HCT116 (cell line): Measurements from ENCODE around the gene RPL19. TPM values are rescaled to one million over a fixed set of nuclear protein-coding genes. Genes with fewer than 3 reads are reported as not detected.

Experiments
- ATAC-seq: fragments of 200-7000 bp; cut with Tn5 transposase; 2 replicates; pipeline ENCODE4 v1.9.1; 2020; ENCODE audit warnings: mild to moderate bottlenecking, moderate library complexity
- BruUV-seq: library from RNA; stranded (reverse); fragments of 400-500 nt; replicated peaks from 2 replicates; lab custom pipeline; 2021; lab: Mats Ljungman, UMichigan
- CTCF ChIA-PET: fragments of 300-600 bp; sonication (Branson Sonifier 250); formaldehyde crosslinking; loops from one replicate; lab custom pipeline; 2021; ENCODE audit warnings: antibody characterized with exemption; lab: Charles Lee
- POLR2A ChIA-PET: fragments of 300-600, 350-600 bp; sonication (Branson Sonifier 250); formaldehyde crosslinking; loops from one replicate; lab custom pipeline; 2021; ENCODE audit warnings: antibody characterized with exemption; lab: Charles Lee
- RAD21 ChIA-PET, 2 experiments: fragments of 300-600 bp; sonication (Branson Sonifier 250); formaldehyde crosslinking; loops; one replicate each; lab custom pipeline; 2023; ENCODE audit warnings: low total read pairs in 2 of 2; ENCODE audit not compliant: uncharacterized antibody in 2 of 2, unreplicated experiment in 2 of 2, low non-redundant PET in 1 of 2; lab: Charles Lee
- DNase-seq: peaks from one replicate; pipeline ENCODE4 v3.0.0-alpha.2; 2010; ENCODE audit warnings: low read depth, low spot score
- H2AFZ ChIP-seq: fragments of 200-600 bp; shearing (Covaris generic), sonication (generic); 2 replicates; pipeline ENCODE4 v1.6.1; 2017; ENCODE audit warnings: low read depth, mixed run types, mixed read lengths, antibody characterized with exemption, low read length; ENCODE audit not compliant: poor library complexity, severe bottlenecking
- H3K27ac ChIP-seq: 2 replicates; pipeline ENCODE4 v1.5.1; 2012; ENCODE audit warnings: low read depth, low read length
- H3K27me3 ChIP-seq: fragments of 200-600 bp; sonication (generic); 2 replicates; pipeline ENCODE4 v1.6.1; 2016; ENCODE audit warnings: mixed run types, low read length, mixed read lengths; ENCODE audit not compliant: insufficient read depth
- H3K36me3 ChIP-seq, 2 experiments: fragments of 200-500 bp in 1 of 2; fragments of 200-600 bp in 1 of 2; sonication (Bioruptor generic) in 1 of 2; sonication (generic) in 1 of 2; 2 replicates each; pipeline versions ENCODE4 v1.5.1 to v1.6.1; 2014 to 2016; ENCODE audit warnings: low read length in 2 of 2, inconsistent platforms in 1 of 2, mixed read lengths in 1 of 2, mixed run types in 1 of 2; ENCODE audit not compliant: insufficient read depth in 2 of 2, control insufficient read depth in 1 of 2
- H3K4me1 ChIP-seq, 2 experiments: fragments of 200-600 bp in 1 of 2; sonication (generic) in 1 of 2; 2 replicates each; pipeline versions ENCODE4 v1.5.1 to v1.6.1; 2012 to 2017; ENCODE audit warnings: low read length in 2 of 2, inconsistent platforms in 1 of 2, mild to moderate bottlenecking in 1 of 2, mixed read lengths in 1 of 2, mixed run types in 1 of 2, moderate library complexity in 1 of 2; ENCODE audit not compliant: insufficient read depth in 2 of 2, control insufficient read depth in 1 of 2
- H3K4me2 ChIP-seq: fragments of 200-600 bp; sonication (generic); 2 replicates; pipeline ENCODE4 v1.6.1; 2017; ENCODE audit warnings: mixed run types, low read length, mixed read lengths
- H3K4me3 ChIP-seq, 2 experiments: fragments of 200-600 bp in 1 of 2; sonication (generic) in 1 of 2; replicated peaks in 1 of 2; 2 replicates each; pipeline ENCODE4 v1.5.1; 2011 to 2016; ENCODE audit warnings: low read length in 2 of 2, control low read depth in 1 of 2, low read depth in 1 of 2, mild to moderate bottlenecking in 1 of 2, mixed read lengths in 1 of 2, mixed run types in 1 of 2
- H3K79me2 ChIP-seq: fragments of 200-600 bp; sonication (generic); 2 replicates; pipeline ENCODE4 v1.6.1; 2017; ENCODE audit warnings: mild to moderate bottlenecking, mixed run types, low read length, moderate library complexity, mixed read lengths; ENCODE audit not compliant: insufficient read depth
- H3K9ac ChIP-seq: fragments of 200-600 bp; sonication (generic); 2 replicates; pipeline ENCODE4 v1.6.1; 2016; ENCODE audit warnings: low read length, mixed read lengths
- H3K9me2 ChIP-seq: fragments of 200-600 bp; sonication (generic), shearing (Covaris generic); 2 replicates; pipeline ENCODE4 v1.6.1; 2017; ENCODE audit warnings: mixed run types, mild to moderate bottlenecking, moderate library complexity; ENCODE audit not compliant: insufficient read depth
- H3K9me3 ChIP-seq, 2 experiments: fragments of 200-500 bp in 1 of 2; fragments of 200-600 bp in 1 of 2; sonication (Bioruptor generic) in 1 of 2; sonication (generic) in 1 of 2; 2 replicates each; pipeline ENCODE4 v1.6.1; 2014 to 2017; ENCODE audit warnings: low read length in 2 of 2, mixed read lengths in 2 of 2, inconsistent platforms in 1 of 2, low read depth in 1 of 2, mild to moderate bottlenecking in 1 of 2, mixed run types in 1 of 2, moderate library complexity in 1 of 2; ENCODE audit not compliant: control insufficient read depth in 1 of 2, insufficient read depth in 1 of 2
- H4K20me1 ChIP-seq: fragments of 200-600 bp; sonication (generic), shearing (Covaris generic); 2 replicates; pipeline ENCODE4 v1.6.1; 2017; ENCODE audit warnings: mixed run types, mild to moderate bottlenecking, moderate library complexity; ENCODE audit not compliant: insufficient read depth
- CBX3 ChIP-seq: IDR thresholded peaks from 2 replicates; pipeline ENCODE4 v1.6.1; 2012; ENCODE audit warnings: low read depth
- EGR1 ChIP-seq: IDR thresholded peaks from 2 replicates; pipeline ENCODE4 v1.6.1; 2012; ENCODE audit warnings: low read depth
- JUND ChIP-seq: IDR thresholded peaks from 2 replicates; pipeline ENCODE4 v1.6.1; 2012
- SIN3A ChIP-seq: IDR thresholded peaks from 2 replicates; pipeline ENCODE4 v1.6.1; 2012; ENCODE audit warnings: low read depth
- SRF ChIP-seq: IDR thresholded peaks from 2 replicates; pipeline ENCODE4 v1.6.1; 2012; ENCODE audit warnings: low read depth
- intact Hi-C: fragments of 100-400 bp; cut with micrococcal nuclease; formaldehyde crosslinking; loops from 2 replicates; pipeline ENCODE4 v1.10.0; 2022
- total RNA-seq: library from RNA; stranded (reverse); gene quantifications from one replicate; pipeline ENCODE4 v1.2.1, GENCODE V29; 2021; ENCODE audit not compliant: unreplicated experiment
- TF ChIP-seq, protein P1 (sequence below): IDR thresholded peaks from 2 replicates; pipeline ENCODE4 v1.6.1; 2012

RPL19 gene
- total RNA-seq, 1 experiment from 2014 or later = 2,276 TPM

GRCh38 chr17:39213852-39214251 lies 13.8 kb downstream of the RPL19 start:
- Histone ChIP-seq H3K79me2 (no peaks in the 10 kb centered on the region), H4K20me1 (no peaks in the 10 kb centered on the region), H2AFZ (no peak overlapping the region), H3K27me3 (no peaks in the 10 kb centered on the region), H3K9me3 (no peaks in the 10 kb centered on the region), H3K4me3 (no peak overlapping the region), H3K9me2 (no peaks in the 10 kb centered on the region), H3K4me1 (peaks cover 20 to 32% of the 10 kb centered on the region in 2 experiments), H3K9ac (peak overlapping the region; percentile 24; the same call in 1 of the 2 replicates), H3K36me3 (no peaks in the 10 kb centered on the region), H3K4me2 (peak overlapping the region; percentile 58), H3K27ac (no peak overlapping the region; the same call in 1 of the 2 replicates)
- DNase-seq (peak; percentile 86), ATAC-seq (peak; percentile 98)
- BruUV-seq = no TSS peak
- intact Hi-C loops = no loop called here
- POLR2A ChIA-PET = interaction anchor here (2.3 kb wide), 1 partner anchor 14 kb away, joined by 11 read pairs; the partner anchor contains the start of gene RPL19
- no peak for TF ChIP-seq EGR1
- peak; percentile 70 for TF ChIP-seq CBX3
- TF ChIP-seq, protein P1, sequence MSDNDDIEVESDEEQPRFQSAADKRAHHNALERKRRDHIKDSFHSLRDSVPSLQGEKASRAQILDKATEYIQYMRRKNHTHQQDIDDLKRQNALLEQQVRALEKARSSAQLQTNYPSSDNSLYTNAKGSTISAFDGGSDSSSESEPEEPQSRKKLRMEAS = peak; percentile 71; the same call in 1 of the 2 replicates
- CTCF ChIA-PET = interaction anchor here (1.9 kb wide), 1 partner anchor 24 kb away, joined by 4 read pairs; no protein-coding TSS in a partner anchor
- RAD21 ChIA-PET = no interaction called here

- CTCF ChIA-PET = interaction anchor here (1.6 to 2.0 kb wide), 2 partner anchors 11 to 18 kb away, joined by 6 to 7 read pairs; no protein-coding TSS in a partner anchor
- H3K9ac ChIP-seq = no peak overlapping the region
- TF ChIP-seq SIN3A = no peak
- no peak for TF ChIP-seq JUND
- no peak for TF ChIP-seq SRF
- H3K9me3 ChIP-seq = no peaks in the 10 kb centered on the region
- H3K9me2 ChIP-seq = no peaks in the 10 kb centered on the region
- BruUV-seq = no TSS peak
- ATAC-seq = no peak
- no peak overlapping the region for H3K27ac ChIP-seq
- peaks cover 15 to 18% of the 10 kb centered on the region in 2 experiments for H3K4me1 ChIP-seq
- H3K79me2 ChIP-seq = no peaks in the 10 kb centered on the region
- intact Hi-C loops = no loop called here
- DNase-seq = no peak
- H2AFZ ChIP-seq = no peak overlapping the region
- POLR2A ChIA-PET = interaction anchor here (1.5 kb wide), 1 partner anchor 18 kb away, joined by 3 read pairs; the partner anchor contains the start of gene RPL19
- no peaks in the 10 kb centered on the region for H3K27me3 ChIP-seq
- H4K20me1 ChIP-seq = no peaks in the 10 kb centered on the region
- no peak overlapping the region for H3K4me2 ChIP-seq
- no peaks in the 10 kb centered on the region for H3K36me3 ChIP-seq
- H3K4me3 ChIP-seq = no peak overlapping the region
- RAD21 ChIA-PET = interaction anchor here in 1 of 2 experiments (0.6 kb wide), 1 partner anchor 18 kb away, joined by 5 read pairs; no protein-coding TSS in a partner anchor
Observed at GRCh38 chr17:39217734-39218369, 17.8 kb downstream of the RPL19 start.
